ENCODE measurements around the gene CD300C. TPM values are rescaled to one million over a fixed set of nuclear protein-coding genes. Genes with fewer than 3 reads are reported as not detected.

CD300C gene
- total RNA-seq, 3 donors from 2014 or later, result 0.33 to 2.1 (median 0.59) TPM

GRCh38 chr17:74552037-74552436, 6.1 kb upstream of the CD300C start:
- no peaks in the 10 kb centered on the region for H3K9me3 ChIP-seq
- no peak for DNase-seq (ENCODE audit: low spot score in 2 of 2)

GRCh38 chr17:74550602-74551001, 4.7 kb upstream of the CD300C start:
- intact Hi-C loops (cut with DNase I; ENCODE audit: low total_unique reads), result no loop called here
- no peak overlapping the region for H3K4me3 ChIP-seq
- no peaks in the 10 kb centered on the region for H3K9me3 ChIP-seq
- TF ChIP-seq CTCF (IDR thresholded peaks at IDR 0.05) (no peak), POLR2AphosphoS5 (IDR thresholded peaks at IDR 0.05) (no peak), POLR2A (IDR thresholded peaks at IDR 0.05) (no peak)
- no peaks in the 10 kb centered on the region for H3K36me3 ChIP-seq
- H3K27me3 ChIP-seq, result no peaks in the 10 kb centered on the region
- no peaks in the 10 kb centered on the region for H3K4me1 ChIP-seq
- H3K27ac ChIP-seq, result no peak overlapping the region
- DNase-seq (ENCODE audit: low spot score in 2 of 2), result no peak

More at GRCh38 chr17:74552037-74552436, 6.1 kb upstream of the CD300C start:
- no peak for TF ChIP-seq POLR2AphosphoS5 (IDR thresholded peaks at IDR 0.05)
- no peak for TF ChIP-seq POLR2A (IDR thresholded peaks at IDR 0.05)
- no peak for TF ChIP-seq CTCF (IDR thresholded peaks at IDR 0.05)
- no peak overlapping the region for H3K27ac ChIP-seq
- intact Hi-C loops (cut with DNase I; ENCODE audit: low total_unique reads), result no loop called here
- H3K36me3 ChIP-seq, result no peaks in the 10 kb centered on the region
- H3K27me3 ChIP-seq, result no peaks in the 10 kb centered on the region
- H3K4me3 ChIP-seq, result no peak overlapping the region
- no peaks in the 10 kb centered on the region for H3K4me1 ChIP-seq

DNA sequence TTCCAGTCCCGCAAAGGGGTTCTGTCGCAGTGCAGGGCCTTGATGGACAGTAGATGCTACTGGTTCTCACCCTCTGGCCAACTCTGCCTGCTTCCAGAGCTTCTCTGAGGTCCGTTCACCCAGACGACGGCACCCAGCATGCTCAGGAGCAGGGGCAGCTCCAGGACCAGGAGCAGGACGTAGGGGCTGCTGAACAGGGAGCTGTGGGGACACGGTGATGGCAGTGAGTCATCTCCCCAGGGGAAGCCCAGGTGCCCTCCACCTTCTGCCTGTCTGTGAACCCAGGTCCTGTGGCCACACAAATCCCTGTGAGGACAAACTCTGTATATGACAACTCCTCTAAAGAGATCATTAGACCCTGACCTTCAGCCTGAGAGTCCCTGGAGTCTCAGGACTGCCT, 3.4 kb upstream of the CD300C start:
- Histone ChIP-seq H3K27ac (no peak overlapping the region), H3K36me3 (no peaks in the 10 kb centered on the region), H3K9me3 (no peaks in the 10 kb centered on the region), H3K4me1 (no peaks in the 10 kb centered on the region), H3K4me3 (no peak overlapping the region), H3K27me3 (no peaks in the 10 kb centered on the region)
- intact Hi-C loops (cut with DNase I; ENCODE audit: low total_unique reads), result no loop called here
- no peak for DNase-seq (ENCODE audit: low spot score in 2 of 2)
- TF ChIP-seq POLR2A (IDR thresholded peaks at IDR 0.05) (no peak), POLR2AphosphoS5 (IDR thresholded peaks at IDR 0.05) (no peak), CTCF (IDR thresholded peaks at IDR 0.05) (no peak)

DNA sequence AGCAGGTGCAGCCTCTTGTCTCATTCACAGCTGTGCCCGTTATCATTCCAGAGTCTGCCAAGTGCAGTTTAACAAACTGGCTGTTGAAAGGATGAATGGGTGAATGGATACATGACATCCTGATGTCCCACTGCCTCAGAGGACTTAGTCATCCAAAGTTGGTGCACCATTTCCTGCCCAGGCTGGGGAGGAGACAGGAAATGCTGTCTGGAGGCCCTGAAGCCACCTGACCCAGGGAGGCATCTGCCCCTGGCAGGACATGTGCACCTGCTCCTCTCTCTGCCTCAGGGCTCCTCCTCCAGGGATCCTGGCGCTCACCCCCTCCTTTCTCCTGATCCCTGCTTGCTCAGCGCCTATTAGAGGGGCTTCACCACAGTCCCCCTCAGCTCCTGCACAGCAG, 1.8 kb upstream of the CD300C start:
- Histone ChIP-seq H3K36me3 (no peaks in the 10 kb centered on the region), H3K4me1 (no peaks in the 10 kb centered on the region), H3K9me3 (no peaks in the 10 kb centered on the region), H3K4me3 (no peak overlapping the region), H3K27ac (no peak overlapping the region), H3K27me3 (no peaks in the 10 kb centered on the region)
- intact Hi-C loops (cut with DNase I; ENCODE audit: low total_unique reads), result no loop called here
- DNase-seq (ENCODE audit: low spot score in 2 of 2), result no peak
- TF ChIP-seq POLR2A (IDR thresholded peaks at IDR 0.05) (no peak), POLR2AphosphoS5 (IDR thresholded peaks at IDR 0.05) (no peak), CTCF (IDR thresholded peaks at IDR 0.05) (no peak)

DNA sequence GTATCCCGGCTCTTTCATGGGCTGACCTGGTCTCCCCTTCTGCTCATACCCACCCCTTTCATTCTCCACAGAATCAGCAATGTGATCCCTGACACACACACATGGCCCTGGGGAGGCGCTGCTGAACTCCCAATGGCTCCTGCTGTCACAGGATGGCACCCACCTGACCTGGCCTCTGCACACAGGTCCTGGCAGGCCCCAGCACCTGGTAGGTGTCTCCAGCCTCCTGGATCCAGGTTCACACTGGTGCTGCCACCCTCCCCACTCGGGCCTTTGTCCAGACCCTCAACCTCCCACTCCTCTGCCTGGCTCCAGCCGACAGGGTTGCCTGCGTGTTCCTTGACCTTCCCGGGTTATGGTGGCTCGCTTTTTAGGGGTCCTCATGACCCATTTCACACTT, 1.3 kb upstream of the CD300C start:
- intact Hi-C loops (cut with DNase I; ENCODE audit: low total_unique reads), result no loop called here
- Histone ChIP-seq H3K4me3 (no peak overlapping the region), H3K4me1 (no peaks in the 10 kb centered on the region), H3K27ac (no peak overlapping the region), H3K9me3 (no peaks in the 10 kb centered on the region), H3K36me3 (no peaks in the 10 kb centered on the region), H3K27me3 (no peaks in the 10 kb centered on the region)
- DNase-seq (ENCODE audit: low spot score in 2 of 2), result no peak
- TF ChIP-seq CTCF (IDR thresholded peaks at IDR 0.05) (no peak), POLR2A (IDR thresholded peaks at IDR 0.05) (no peak), POLR2AphosphoS5 (IDR thresholded peaks at IDR 0.05) (no peak)

Measured in breast epithelium (tissue), 4 donors.